OCI-M1 (cell line): Measurements from ENCODE around the gene UBE2Q1.

Experiments
- DNase-seq: peaks from one replicate; lab custom pipeline; 2025; lab: John Stamatoyannopoulos, UW

UBE2Q1 gene

GRCh38 chr1:154577346-154578057 is 19.0 kb upstream of the UBE2Q1 start:
- DNase-seq, result no peak

- no peak for DNase-seq
Observed at GRCh38 chr1:154575951-154576566, 17.6 kb upstream of the UBE2Q1 start.

DNA sequence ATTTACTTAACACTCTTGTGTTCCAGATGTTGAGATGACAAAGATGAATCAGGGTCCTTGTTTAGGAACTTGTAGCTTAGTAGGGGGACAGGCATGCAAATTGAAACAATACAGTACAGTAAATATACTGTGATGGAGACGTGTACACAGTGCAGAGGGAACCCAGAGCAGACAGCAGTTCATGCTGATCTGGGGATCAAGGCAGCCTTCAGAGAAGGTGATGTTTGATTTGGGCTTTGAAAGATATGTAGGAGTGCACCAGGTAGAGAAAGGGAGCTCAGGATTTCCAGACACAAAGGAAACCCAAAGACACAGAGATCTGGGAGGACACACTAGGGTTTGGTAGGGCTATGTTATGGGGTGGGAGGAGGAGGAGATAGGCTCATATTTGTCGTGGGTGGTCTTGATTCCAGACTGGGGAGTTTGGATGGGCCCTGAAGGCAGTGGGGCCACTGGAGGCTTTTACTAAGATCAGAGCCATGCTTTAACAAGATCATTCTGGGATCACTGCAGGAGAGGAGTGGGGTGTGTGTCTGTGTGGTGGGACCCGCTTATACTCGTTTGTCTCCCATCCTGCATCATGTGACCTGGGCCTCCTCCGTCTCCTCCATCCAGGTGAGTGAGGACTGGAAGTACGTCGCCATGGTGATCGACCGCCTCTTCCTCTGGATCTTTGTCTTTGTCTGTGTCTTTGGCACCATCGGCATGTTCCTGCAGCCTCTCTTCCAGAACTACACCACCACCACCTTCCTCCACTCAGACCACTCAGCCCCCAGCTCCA is 16.9 kb upstream of the UBE2Q1 start:
- no peak for DNase-seq

DNA sequence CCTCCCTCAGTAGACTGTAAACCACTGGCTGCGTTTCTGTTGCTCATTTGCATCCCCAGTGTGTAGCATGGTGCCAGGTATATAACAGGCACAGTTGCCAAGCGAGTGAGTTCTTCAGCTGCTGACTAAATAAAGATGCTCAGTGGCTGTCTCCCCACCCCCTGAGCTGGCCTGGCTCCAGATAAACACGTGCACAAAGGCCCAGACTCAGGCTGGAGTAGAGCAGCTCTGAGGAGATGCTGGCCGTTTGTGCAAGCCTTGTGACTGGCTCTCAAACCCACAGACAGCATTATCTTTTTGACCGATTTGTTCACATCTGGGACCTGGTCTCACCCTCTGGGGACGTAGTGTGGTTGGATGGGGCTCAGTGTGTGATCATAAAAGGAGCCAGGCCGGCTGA is 16.3 kb upstream of the UBE2Q1 start:
- peak; percentile 91 for DNase-seq

- DNase-seq, result no peak
Observed at GRCh38 chr1:154573168-154573510, 14.7 kb upstream of the UBE2Q1 start.

DNA sequence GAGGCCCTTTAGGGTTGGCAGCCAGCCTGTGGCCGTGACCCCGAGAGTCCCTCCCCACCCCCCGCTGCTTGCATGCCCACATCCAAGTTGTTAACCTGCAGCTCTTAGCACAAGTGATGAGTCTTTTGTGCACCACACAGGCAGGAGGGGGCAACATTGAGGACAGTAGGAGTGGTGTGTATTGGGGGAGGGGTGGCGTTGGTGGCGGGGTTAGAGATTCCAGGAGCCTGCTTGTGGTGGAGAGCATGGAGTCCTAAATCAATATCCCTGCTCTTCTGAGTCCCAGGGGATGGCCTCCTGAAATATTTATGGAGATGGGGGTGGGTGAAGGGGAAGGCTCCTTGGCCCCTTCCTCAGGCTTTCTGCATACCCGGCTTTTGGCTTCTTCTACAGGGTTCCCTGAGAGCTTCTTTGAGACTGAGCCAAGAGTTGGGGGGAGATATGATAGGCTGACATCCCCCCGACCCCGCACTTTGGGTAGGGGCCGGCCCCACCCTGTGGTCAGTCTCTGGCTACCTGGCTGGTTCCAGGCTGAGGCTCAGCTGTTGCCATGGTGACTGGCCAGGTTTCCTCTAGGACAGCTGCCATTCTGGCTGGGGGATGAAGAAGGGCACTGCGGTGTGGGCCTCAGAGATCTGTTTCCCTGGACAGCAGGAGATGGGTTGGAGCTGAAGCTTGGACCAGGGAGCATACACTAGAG is 14.2 kb upstream of the UBE2Q1 start:
- DNase-seq, result no peak

- no peak for DNase-seq
Observed at GRCh38 chr1:154571964-154572288, 13.5 kb upstream of the UBE2Q1 start.

DNA sequence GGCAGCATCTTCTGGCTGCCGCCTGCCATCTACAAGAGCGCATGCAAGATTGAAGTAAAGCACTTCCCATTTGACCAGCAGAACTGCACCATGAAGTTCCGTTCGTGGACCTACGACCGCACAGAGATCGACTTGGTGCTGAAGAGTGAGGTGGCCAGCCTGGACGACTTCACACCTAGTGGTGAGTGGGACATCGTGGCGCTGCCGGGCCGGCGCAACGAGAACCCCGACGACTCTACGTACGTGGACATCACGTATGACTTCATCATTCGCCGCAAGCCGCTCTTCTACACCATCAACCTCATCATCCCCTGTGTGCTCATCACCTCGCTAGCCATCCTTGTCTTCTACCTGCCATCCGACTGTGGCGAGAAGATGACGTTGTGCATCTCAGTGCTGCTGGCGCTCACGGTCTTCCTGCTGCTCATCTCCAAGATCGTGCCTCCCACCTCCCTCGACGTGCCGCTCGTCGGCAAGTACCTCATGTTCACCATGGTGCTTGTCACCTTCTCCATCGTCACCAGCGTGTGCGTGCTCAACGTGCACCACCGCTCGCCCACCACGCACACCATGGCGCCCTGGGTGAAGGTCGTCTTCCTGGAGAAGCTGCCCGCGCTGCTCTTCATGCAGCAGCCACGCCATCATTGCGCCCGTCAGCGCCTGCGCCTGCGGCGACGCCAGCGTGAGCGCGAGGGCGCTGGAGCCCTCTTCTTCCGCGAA is 12.9 kb upstream of the UBE2Q1 start:
- DNase-seq, result no peak

DNA sequence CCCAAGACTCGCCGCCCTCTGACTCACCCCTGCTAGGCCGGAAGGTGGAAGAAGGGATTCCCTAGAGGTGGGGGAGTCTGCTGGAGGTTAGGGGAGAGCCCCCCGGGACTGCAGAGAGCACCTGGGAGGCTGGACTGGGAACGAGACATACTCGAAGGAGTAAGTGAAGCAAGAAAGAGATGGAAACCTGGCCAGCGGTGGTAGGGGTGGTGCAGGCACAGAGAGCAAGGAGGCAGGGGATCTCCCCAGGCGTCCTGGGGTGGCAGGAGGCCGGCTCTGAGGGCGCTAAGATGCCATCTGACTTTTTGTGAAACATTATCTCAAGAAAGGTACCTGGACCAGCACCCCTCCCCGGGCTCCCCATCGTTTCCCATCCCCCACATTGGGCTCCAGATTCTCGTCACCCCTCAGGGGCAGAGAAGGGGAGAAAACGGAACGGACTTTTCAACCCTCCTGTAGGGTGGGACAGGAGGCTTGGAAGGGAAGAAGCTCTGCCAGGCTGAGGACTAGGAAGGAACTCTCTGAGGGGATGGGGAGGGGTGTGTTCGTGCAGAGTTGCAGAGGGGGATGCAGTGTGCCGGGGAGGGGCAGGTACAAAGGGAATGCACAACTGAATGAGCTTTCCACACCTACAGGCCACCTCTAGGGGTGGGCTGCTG is 9.8 kb upstream of the UBE2Q1 start:
- DNase-seq, result no peak

DNA sequence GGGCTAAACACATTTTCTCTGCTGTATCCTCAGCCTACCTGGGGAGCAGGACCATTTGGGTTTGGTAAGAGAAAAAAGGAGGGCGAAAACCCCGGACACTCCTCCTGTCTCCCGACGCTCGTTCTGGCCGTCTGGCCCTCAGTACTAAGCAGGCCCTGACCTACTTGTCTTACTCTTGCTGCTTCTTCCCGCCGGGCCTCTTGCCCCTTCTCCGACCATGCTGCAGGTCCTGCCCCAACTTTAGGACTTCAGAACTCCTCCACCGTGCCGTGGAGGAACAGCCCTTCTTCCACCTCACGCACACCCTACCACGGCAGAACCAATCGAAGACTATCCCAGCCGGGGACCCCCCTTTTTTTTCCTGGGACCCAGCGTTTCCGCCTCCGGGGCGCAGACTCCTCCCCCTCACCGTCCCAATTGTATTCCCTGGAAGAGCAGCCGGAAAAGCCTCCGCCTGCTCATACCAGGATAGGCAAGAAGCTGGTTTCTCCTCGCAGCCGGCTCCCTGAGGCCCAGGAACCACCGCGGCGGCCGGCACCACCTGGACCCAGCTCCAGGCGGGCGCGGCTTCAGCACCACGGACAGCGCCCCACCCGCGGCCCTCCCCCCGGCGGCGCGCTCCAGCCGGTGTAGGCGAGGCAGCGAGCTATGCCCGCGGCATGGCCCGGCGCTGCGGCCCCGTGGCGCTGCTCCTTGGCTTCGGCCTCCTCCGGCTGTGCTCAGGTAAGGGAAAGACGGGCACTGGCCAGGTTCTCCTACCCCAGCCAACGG is 9.1 kb upstream of the UBE2Q1 start, which contains the start of gene CHRNB2:
Gene CHRNB2 (plus strand): TSS at position 393 of the 771 bp plus-strand sequence. CDS start 267 bp downstream, at position 660.
- peak; percentile 80 for DNase-seq

GRCh38 chr1:154565876-154566275 is 7.4 kb upstream of the UBE2Q1 start:
- DNase-seq, result no peak

GRCh38 chr1:154559466-154560044 is 1.1 kb upstream of the UBE2Q1 start:
- DNase-seq, result peak; percentile 96

GRCh38 chr1:154558720-154559465 is 431 bp upstream of the UBE2Q1 start:
- DNase-seq, result peak; percentile 99

DNA sequence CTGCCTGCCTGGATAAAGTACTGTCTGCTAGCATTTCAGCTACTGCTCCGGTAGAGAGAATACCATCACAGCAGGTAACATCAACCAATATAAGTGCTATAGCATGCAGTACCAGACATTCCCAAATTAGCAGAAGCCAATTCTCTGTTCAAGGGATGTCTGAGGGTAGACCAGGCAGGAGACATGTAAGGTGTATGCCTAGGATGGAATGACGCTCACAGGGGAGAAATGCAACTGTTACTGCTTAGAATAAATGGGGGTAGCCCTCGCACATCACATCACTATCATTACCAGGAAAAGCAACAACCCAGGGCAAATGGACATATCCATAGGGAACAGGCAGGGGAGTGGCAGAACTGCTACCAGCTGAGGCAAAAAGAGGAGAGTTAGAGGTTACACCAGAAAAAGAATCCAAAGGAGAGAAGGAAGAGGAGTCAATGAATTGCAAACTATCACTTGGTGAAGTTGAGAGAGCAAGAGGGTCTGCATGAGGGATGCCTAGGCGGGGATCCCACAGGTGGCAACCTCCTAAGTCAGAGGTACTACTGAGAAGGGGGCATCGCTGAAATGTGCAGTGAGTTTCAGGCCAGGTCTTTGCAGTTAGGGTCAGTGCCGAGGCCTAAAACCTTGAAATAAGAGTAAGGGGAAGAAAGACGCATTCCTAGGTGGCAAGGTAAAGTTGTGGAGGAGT is 1.1 kb downstream of the UBE2Q1 start:
- peak; percentile 46 for DNase-seq

GRCh38 chr1:154556422-154556821 is 2.0 kb downstream of the UBE2Q1 start:
- no peak for DNase-seq

- DNase-seq, result no peak
Observed at GRCh38 chr1:154553056-154554030, 5.1 kb downstream of the UBE2Q1 start.

- DNase-seq, result no peak
Observed at GRCh38 chr1:154552036-154552435, 6.4 kb downstream of the UBE2Q1 start.

DNA sequence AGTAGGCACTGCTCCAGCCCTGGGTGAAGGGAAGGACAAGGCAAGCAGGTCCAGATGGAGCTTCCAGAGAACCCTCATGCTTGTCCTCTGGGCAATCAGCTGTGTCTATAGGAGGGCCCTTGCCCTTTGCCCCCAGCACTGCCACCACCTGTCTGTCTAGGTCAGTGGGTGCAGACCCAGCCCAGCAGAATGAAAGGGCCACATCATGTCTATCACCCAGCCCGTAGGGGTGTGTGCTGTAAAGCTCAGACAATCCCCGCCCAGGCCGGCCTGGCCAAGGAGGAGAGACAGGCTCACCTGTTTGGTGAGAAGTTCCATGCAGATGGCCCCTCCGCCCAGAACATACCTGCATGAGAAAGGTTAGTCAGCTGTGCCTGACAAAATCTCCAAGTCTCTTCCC is 7.0 kb downstream of the UBE2Q1 start:
- no peak for DNase-seq
